ENCODE measurements around the gene IFNAR2. TPM values are rescaled to one million over a fixed set of nuclear protein-coding genes. Genes with fewer than 3 reads are reported as not detected.
"Not testable (repeated sequence)": the region's sequence is repeated elsewhere in the genome, so short reads cannot be mapped to it uniquely, and the experiment has no call there.

The IFNAR2 gene
- polyA plus RNA-seq, 4 donors = 11.5 to 23.8 (median 21.1) TPM

- no peak for DNase-seq (ENCODE audit: low read depth in 4 of 4, low spot score in 2 of 4)
These were observed 10.7 kb downstream of the IFNAR2 start for GRCh38 chr21:33240404-33240803.

- no peak for DNase-seq (ENCODE audit: low read depth in 4 of 4, low spot score in 2 of 4)
These were observed 12.1 kb downstream of the IFNAR2 start for GRCh38 chr21:33241846-33242245.

- DNase-seq (ENCODE audit: low read depth in 4 of 4, low spot score in 2 of 4) = not testable (repeated sequence)
These were observed 13.1 kb downstream of the IFNAR2 start for GRCh38 chr21:33242846-33243245.

GRCh38 chr21:33244082-33244778 is 14.5 kb downstream of the IFNAR2 start:
- no peak for DNase-seq (ENCODE audit: low read depth in 4 of 4, low spot score in 2 of 4)

- DNase-seq (ENCODE audit: low read depth in 4 of 4, low spot score in 2 of 4) = no peak
These were observed 15.0 kb downstream of the IFNAR2 start for GRCh38 chr21:33244779-33245105.

- DNase-seq (ENCODE audit: low read depth in 4 of 4, low spot score in 2 of 4) = no peak
These were observed 15.7 kb downstream of the IFNAR2 start for GRCh38 chr21:33245289-33245918.

- DNase-seq (ENCODE audit: low read depth in 4 of 4, low spot score in 2 of 4) = no peak
These were observed 16.8 kb downstream of the IFNAR2 start for GRCh38 chr21:33246506-33246905.

GRCh38 chr21:33246963-33247362 is 17.2 kb downstream of the IFNAR2 start:
- no peak for DNase-seq (ENCODE audit: low read depth in 4 of 4, low spot score in 2 of 4)

- DNase-seq (ENCODE audit: low read depth in 4 of 4, low spot score in 2 of 4) = no peak
These were observed 17.9 kb downstream of the IFNAR2 start for GRCh38 chr21:33247599-33247998.

- no peak for DNase-seq (ENCODE audit: low read depth in 4 of 4, low spot score in 2 of 4)
These were observed 19.7 kb downstream of the IFNAR2 start for GRCh38 chr21:33249331-33250002.

GRCh38 chr21:33251119-33251518 is 21.4 kb downstream of the IFNAR2 start:
- no peak for DNase-seq (ENCODE audit: low read depth in 4 of 4, low spot score in 2 of 4)

GRCh38 chr21:33253382-33253781 is 23.6 kb downstream of the IFNAR2 start:
- DNase-seq (ENCODE audit: low read depth in 4 of 4, low spot score in 2 of 4) = not testable (repeated sequence)

GRCh38 chr21:33254766-33255165 is 25.0 kb downstream of the IFNAR2 start:
- DNase-seq (ENCODE audit: low read depth in 4 of 4, low spot score in 2 of 4) = no peak

GRCh38 chr21:33255404-33255803 is 25.7 kb downstream of the IFNAR2 start:
- DNase-seq (ENCODE audit: low read depth in 4 of 4, low spot score in 2 of 4) = no peak

- no peak for DNase-seq (ENCODE audit: low read depth in 4 of 4, low spot score in 2 of 4)
These were observed 26.3 kb downstream of the IFNAR2 start for GRCh38 chr21:33256019-33256418.

GRCh38 chr21:33257094-33257803 is 27.5 kb downstream of the IFNAR2 start:
- no peak for DNase-seq (ENCODE audit: low read depth in 4 of 4, low spot score in 2 of 4)

- no peak for DNase-seq (ENCODE audit: low read depth in 4 of 4, low spot score in 2 of 4)
These were observed 28.7 kb downstream of the IFNAR2 start for GRCh38 chr21:33258475-33258874.

- DNase-seq (ENCODE audit: low read depth in 4 of 4, low spot score in 2 of 4) = no peak
These were observed 29.7 kb downstream of the IFNAR2 start for GRCh38 chr21:33259428-33259827.

- no peak for DNase-seq (ENCODE audit: low read depth in 4 of 4, low spot score in 2 of 4)
These were observed 30.3 kb downstream of the IFNAR2 start for GRCh38 chr21:33259995-33260394.

- DNase-seq (ENCODE audit: low read depth in 4 of 4, low spot score in 2 of 4) = no peak
These were observed 31.9 kb downstream of the IFNAR2 start for GRCh38 chr21:33261635-33262034.

GRCh38 chr21:33262921-33263320 is 33.2 kb downstream of the IFNAR2 start:
- DNase-seq (ENCODE audit: low read depth in 4 of 4, low spot score in 2 of 4) = no peak

Data from left renal cortex interstitium (tissue), 4 donors.